Coronary artery (tissue), 2 donors: Measurements from ENCODE around the gene CLEC18B.
"Not testable (repeated sequence)": the region's sequence is repeated elsewhere in the genome, so short reads cannot be mapped to it uniquely, and the experiment has no call there.

ENCODE experiments used
- DNase-seq: peaks from one replicate; pipeline ENCODE4 v3.0.0-alpha.2; 2017; ENCODE audit warnings: low spot score
- H3K27ac ChIP-seq, 2 donors: fragments of 200-600 bp; sonication (generic); one replicate each; pipeline ENCODE4 v1.5.1; 2016 to 2019
- H3K4me3 ChIP-seq: fragments of 200-600 bp; sonication (generic); 2 replicates; pipeline ENCODE4 v1.5.1; 2016; ENCODE audit warnings: mild to moderate bottlenecking, moderate library complexity
- CTCF ChIP-seq: fragments of 200-600 bp; sonication (generic); IDR thresholded peaks from one replicate; pipeline ENCODE4 v1.5.1; 2019; ENCODE audit warnings: antibody characterized with exemption

CLEC18B gene

GRCh38 chr16:74450967-74451760, 29.9 kb upstream of the CLEC18B start:
- H3K4me3 ChIP-seq, result no peak overlapping the region
- peak overlapping the region in 1 of 2 donors; percentile 35 for H3K27ac ChIP-seq
- DNase-seq, result no peak
- no peak for TF ChIP-seq CTCF

- peak overlapping the region; percentile 45 to 85 for H3K27ac ChIP-seq
- TF ChIP-seq CTCF, result no peak
- H3K4me3 ChIP-seq, result no peak overlapping the region
- no peak for DNase-seq
Observed at GRCh38 chr16:74450236-74450635, 29.0 kb upstream of the CLEC18B start.

GRCh38 chr16:74449470-74449869, 28.2 kb upstream of the CLEC18B start:
- no peak overlapping the region for H3K4me3 ChIP-seq
- DNase-seq, result no peak
- H3K27ac ChIP-seq, result peak overlapping the region; percentile 45 to 85
- TF ChIP-seq CTCF, result no peak

- Histone ChIP-seq H3K27ac (peak overlapping the region; percentile 45 to 85), H3K4me3 (no peak overlapping the region)
- TF ChIP-seq CTCF, result no peak
- DNase-seq, result peak; percentile 80
Observed at GRCh38 chr16:74448990-74449389, 27.7 kb upstream of the CLEC18B start.

- peak overlapping the region in 1 of 2 donors; percentile 85 for H3K27ac ChIP-seq
- DNase-seq, result no peak
- no peak for TF ChIP-seq CTCF
Observed at GRCh38 chr16:74447578-74447977, 26.3 kb upstream of the CLEC18B start.

GRCh38 chr16:74446866-74447265, 25.6 kb upstream of the CLEC18B start:
- no peak for TF ChIP-seq CTCF
- no peak overlapping the region for H3K4me3 ChIP-seq
- no peak for DNase-seq
- H3K27ac ChIP-seq, result peak overlapping the region in 1 of 2 donors; percentile 27

More at GRCh38 chr16:74447578-74447977, 26.3 kb upstream of the CLEC18B start:
- no peak overlapping the region for H3K4me3 ChIP-seq

GRCh38 chr16:74443624-74444346, 22.5 kb upstream of the CLEC18B start:
- not testable (repeated sequence) for H3K4me3 ChIP-seq, DNase-seq, H3K27ac ChIP-seq
